ENCODE data around the gene ATG4C. TPM values are rescaled to one million over a fixed set of nuclear protein-coding genes. Genes with fewer than 3 reads are reported as not detected.
A peak's percentile ranks its signal among the peaks of the same experiment; 100 is the strongest.
"Not testable (repeated sequence)": the region's sequence is repeated elsewhere in the genome, so short reads cannot be mapped to it uniquely, and the experiment has no call there.

Gene ATG4C
- total RNA-seq, 1 experiment from 2014 or later, result 6.5 TPM

- CTCF ChIA-PET; H3K36me3 ChIP-seq (ENCODE audit: control insufficient read depth, insufficient read depth, low read length); POLR2A ChIA-PET; H3K9me3 ChIP-seq (ENCODE audit: control insufficient read depth, insufficient read depth, low read depth, low read length); in situ Hi-C loops (cut with HindIII; ENCODE audit: low pct_unique_long_range_greater_than_20kb, low sequenced_read_pairs); H3K27me3 ChIP-seq (ENCODE audit: control insufficient read depth, insufficient read depth, low read length); H3K4me1 ChIP-seq (ENCODE audit: control insufficient read depth, insufficient read depth, low read length); DNase-seq (ENCODE audit: low read depth, low spot score); H3K4me3 ChIP-seq (ENCODE audit: low read depth in 2 of 2, low read length in 2 of 2); ATAC-seq; BruUV-seq (replicated peaks); H3K27ac ChIP-seq (ENCODE audit: low read length): not testable (repeated sequence)
- intact Hi-C loops (cut with micrococcal nuclease; ENCODE audit: unreplicated experiment), result loop anchor here (2.0 kb wide), 1 partner anchor 232 kb away; no protein-coding TSS in a partner anchor
These were observed 43.2 kb upstream of the ATG4C start for GRCh38 chr1:62740701-62741100.

GRCh38 chr1:62744611-62745577 lies 39.0 kb upstream of the ATG4C start:
- H3K9me3 ChIP-seq (ENCODE audit: control insufficient read depth, insufficient read depth, low read depth, low read length), result no peaks in the 10 kb centered on the region
- DNase-seq (ENCODE audit: low read depth, low spot score), result no peak
- H3K27ac ChIP-seq (ENCODE audit: low read length), result no peak overlapping the region
- CTCF ChIA-PET, result interaction anchor here (1.7 kb wide), 1 partner anchor 9 kb away, joined by 6 read pairs; no protein-coding TSS in a partner anchor
- H3K27me3 ChIP-seq (ENCODE audit: control insufficient read depth, insufficient read depth, low read length), result no peaks in the 10 kb centered on the region; the same call in 1 of the 2 replicates
- POLR2A ChIA-PET, result no interaction called here
- H3K4me3 ChIP-seq (ENCODE audit: low read depth in 2 of 2, low read length in 2 of 2), result no peak overlapping the region
- no peaks in the 10 kb centered on the region for H3K4me1 ChIP-seq (ENCODE audit: control insufficient read depth, insufficient read depth, low read length)
- intact Hi-C loops (cut with micrococcal nuclease; ENCODE audit: unreplicated experiment) (no loop called here), in situ Hi-C loops (cut with HindIII; ENCODE audit: low pct_unique_long_range_greater_than_20kb, low sequenced_read_pairs) (no loop called here)
- no peaks in the 10 kb centered on the region for H3K36me3 ChIP-seq (ENCODE audit: control insufficient read depth, insufficient read depth, low read length)
- BruUV-seq (replicated peaks), result no TSS peak
- no peak for TF ChIP-seq SIN3A (IDR thresholded peaks at IDR 0.05; ENCODE audit: borderline replicate concordance, insufficient read depth, low read depth, low read length)
- no peak for ATAC-seq

DNA sequence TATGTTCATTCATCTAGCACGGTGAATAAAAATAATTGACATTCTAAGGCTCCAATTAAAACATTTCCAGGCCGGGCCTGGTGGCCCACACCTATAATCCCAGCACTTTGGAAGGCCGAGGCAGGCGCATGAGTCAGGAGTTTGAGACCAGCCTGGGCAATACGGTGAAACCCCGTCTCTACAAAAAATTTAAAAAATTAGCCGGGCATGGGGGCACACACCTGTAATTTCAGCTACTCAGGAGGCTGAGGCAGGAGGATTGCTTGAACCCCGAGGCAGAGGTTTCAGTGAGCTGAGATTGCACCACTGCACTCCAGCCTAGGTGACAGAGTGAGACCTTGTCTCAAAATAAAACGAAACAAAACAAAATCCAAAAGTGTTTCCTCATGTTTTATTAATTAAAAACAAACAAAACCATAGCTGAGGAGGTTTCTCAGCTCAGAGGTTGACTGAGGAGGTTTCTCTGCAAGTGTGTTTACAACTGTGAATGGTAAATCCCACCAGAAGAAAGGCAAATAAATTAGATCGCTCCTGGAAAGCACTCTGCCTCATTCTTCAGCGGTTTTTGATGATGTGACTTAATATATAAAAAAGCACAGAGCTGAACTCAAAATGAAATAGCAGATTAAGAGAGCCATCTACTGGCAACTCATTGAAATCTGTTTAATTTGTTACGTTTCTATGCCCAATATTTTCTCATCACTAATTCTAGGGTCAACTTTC lies 37.7 kb upstream of the ATG4C start:
- DNase-seq (ENCODE audit: low read depth, low spot score) (peak; percentile 51), ATAC-seq (peak; percentile 65; the same call in 1 of the 2 replicates)
- POLR2A ChIA-PET, result interaction anchor here (0.5 to 0.6 kb wide), 2 partner anchors 254 to 445 kb away, joined by 3 to 5 read pairs; no protein-coding TSS in a partner anchor
- H3K4me3 ChIP-seq (ENCODE audit: low read depth in 2 of 2, low read length in 2 of 2), result peak overlapping the region in 1 of 2 experiments; percentile 3; a peak in 1 of 4 replicates
- intact Hi-C loops (cut with micrococcal nuclease; ENCODE audit: unreplicated experiment), result loop anchor here (1.0 kb wide), 1 partner anchor 216 kb away; no protein-coding TSS in a partner anchor
- no TSS peak for BruUV-seq (replicated peaks)
- no peaks in the 10 kb centered on the region; the same call in 1 of the 2 replicates for H3K27me3 ChIP-seq (ENCODE audit: control insufficient read depth, insufficient read depth, low read length)
- no peak overlapping the region for H3K27ac ChIP-seq (ENCODE audit: low read length)
- TF ChIP-seq TCF7L2 (IDR thresholded peaks at IDR 0.05; ENCODE audit: low read depth, low read length) (no peak), CTCF (IDR thresholded peaks at IDR 0.05) (peak; percentile 65; the same call in 1 of the 2 replicates), SIN3A (IDR thresholded peaks at IDR 0.05; ENCODE audit: borderline replicate concordance, insufficient read depth, low read depth, low read length) (no peak), REST (IDR thresholded peaks at IDR 0.05; ENCODE audit: insufficient read depth in 1 of 2, low read depth in 2 of 2, low read length in 1 of 2) (no peak), POLR2AphosphoS5 (IDR thresholded peaks at IDR 0.05; ENCODE audit: low read depth, low read length) (no peak)
- no peaks in the 10 kb centered on the region for H3K9me3 ChIP-seq (ENCODE audit: control insufficient read depth, insufficient read depth, low read depth, low read length)
- in situ Hi-C loops (cut with HindIII; ENCODE audit: low pct_unique_long_range_greater_than_20kb, low sequenced_read_pairs), result no loop called here
- H3K36me3 ChIP-seq (ENCODE audit: control insufficient read depth, insufficient read depth, low read length), result no peaks in the 10 kb centered on the region
- H3K4me1 ChIP-seq (ENCODE audit: control insufficient read depth, insufficient read depth, low read length), result no peaks in the 10 kb centered on the region
- CTCF ChIA-PET, result interaction anchor here (0.6 to 1.7 kb wide), 5 partner anchors 10 to 611 kb away, joined by 3 to 7 read pairs (median 7); no protein-coding TSS in a partner anchor

Data from Panc1 (cell line).